Mesothelial cell of epicardium (in vitro differentiated cells): ENCODE results near the gene ANKRD33B. TPM values are rescaled to one million over a fixed set of nuclear protein-coding genes. Genes with fewer than 3 reads are reported as not detected.
"Not testable (repeated sequence)": the region's sequence is repeated elsewhere in the genome, so short reads cannot be mapped to it uniquely, and the experiment has no call there.

Source experiments
- DNase-seq, 2 experiments: peaks; one replicate each; pipeline ENCODE4 v3.0.0; 2021; ENCODE audit warnings: low spot score in 2 of 2; ENCODE audit not compliant: unreplicated experiment in 2 of 2
- H3K27ac Mint-ChIP-seq: 2 replicates; pipeline ENCODE4 v1.8.0; 2021; ENCODE audit warnings: mixed read lengths
- H3K27me3 Mint-ChIP-seq: 2 replicates; pipeline ENCODE4 v1.8.0; 2021; ENCODE audit warnings: low read depth, mixed read lengths
- H3K36me3 Mint-ChIP-seq: 2 replicates; pipeline ENCODE4 v1.8.0; 2021; ENCODE audit warnings: mixed read lengths
- H3K4me1 Mint-ChIP-seq: 2 replicates; pipeline ENCODE4 v1.8.0; 2021; ENCODE audit warnings: mixed read lengths
- H3K4me3 Mint-ChIP-seq: 2 replicates; pipeline ENCODE4 v1.8.0; 2021; ENCODE audit warnings: mild to moderate bottlenecking, moderate library complexity, mixed read lengths
- H3K9me3 Mint-ChIP-seq: 2 replicates; pipeline ENCODE4 v1.8.0; 2021; ENCODE audit warnings: mixed read lengths
- total RNA-seq: library from RNA; stranded (reverse); gene quantifications from 3 replicates; pipeline ENCODE4 v1.2.1, GENCODE V29; 2021
- TF ChIP-seq, protein P1 (sequence below): fragments of 200-600 bp; sonication (generic); IDR thresholded peaks from one replicate; pipeline ENCODE4 v1.5.0; 2021; ENCODE audit warnings: antibody characterized with exemption; ENCODE audit not compliant: unreplicated experiment

The ANKRD33B gene
- total RNA-seq, 1 donor from 2014 or later = 3.8 TPM

DNA sequence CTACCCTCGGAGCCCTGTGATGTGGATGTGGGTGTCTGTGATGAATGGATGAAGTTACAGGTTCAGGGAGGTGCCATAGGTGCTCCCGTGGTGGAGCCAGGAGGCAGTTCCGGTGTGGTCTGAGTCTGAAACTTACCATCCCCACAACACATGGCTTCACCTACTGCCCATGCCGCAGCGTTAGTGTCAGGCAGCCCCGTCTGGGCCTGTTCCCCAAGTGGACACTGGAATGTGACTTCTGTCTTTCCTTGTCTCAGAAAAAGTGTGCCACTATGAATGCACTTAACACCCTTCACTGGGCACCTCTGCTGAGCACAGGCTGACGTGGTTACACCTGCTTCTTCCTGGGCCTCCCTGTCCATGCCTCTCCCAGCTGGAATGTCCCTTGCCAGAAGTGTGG lies 8.6 kb downstream of the ANKRD33B start:
- no peak for DNase-seq
- Mint-ChIP-seq H3K9me3 (no peaks in the 10 kb centered on the region), H3K4me3 (no peak overlapping the region)

DNA sequence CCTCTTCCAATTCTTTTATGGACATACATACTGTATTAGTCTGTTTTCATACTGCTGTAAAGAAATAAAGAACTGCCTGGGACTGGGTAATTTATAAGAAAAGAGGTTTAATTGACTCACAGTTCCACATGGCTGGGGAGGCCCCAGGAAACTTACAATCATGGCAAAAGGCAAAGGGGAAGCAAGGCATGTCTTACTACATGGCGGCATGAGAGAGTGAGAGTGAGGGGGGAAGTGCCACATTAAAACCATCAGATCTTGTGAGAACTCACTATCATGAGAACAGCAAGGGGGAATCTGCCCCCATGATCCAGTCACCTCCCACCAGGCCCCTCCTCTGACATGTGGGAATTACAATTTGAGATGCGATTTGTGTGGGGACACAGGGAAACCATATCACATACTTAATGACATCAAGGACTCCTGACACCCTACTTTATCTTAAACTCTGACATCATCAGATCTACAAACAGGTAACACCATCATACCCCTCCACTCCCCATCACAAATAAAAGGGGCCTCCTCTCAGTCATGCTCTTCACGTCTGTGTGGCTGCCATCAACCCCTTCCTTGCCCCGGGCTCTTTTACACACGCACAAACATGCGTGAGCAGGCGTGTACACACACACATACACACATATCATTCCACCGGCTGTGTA lies 9.7 kb downstream of the ANKRD33B start:
- Mint-ChIP-seq H3K36me3 (no peaks in the 10 kb centered on the region), H3K9me3 (no peaks in the 10 kb centered on the region), H3K4me3 (no peak overlapping the region), H3K27ac (no peak overlapping the region), H3K4me1 (peaks cover 1% of the 10 kb centered on the region), H3K27me3 (no peaks in the 10 kb centered on the region)
- TF ChIP-seq, protein P1, sequence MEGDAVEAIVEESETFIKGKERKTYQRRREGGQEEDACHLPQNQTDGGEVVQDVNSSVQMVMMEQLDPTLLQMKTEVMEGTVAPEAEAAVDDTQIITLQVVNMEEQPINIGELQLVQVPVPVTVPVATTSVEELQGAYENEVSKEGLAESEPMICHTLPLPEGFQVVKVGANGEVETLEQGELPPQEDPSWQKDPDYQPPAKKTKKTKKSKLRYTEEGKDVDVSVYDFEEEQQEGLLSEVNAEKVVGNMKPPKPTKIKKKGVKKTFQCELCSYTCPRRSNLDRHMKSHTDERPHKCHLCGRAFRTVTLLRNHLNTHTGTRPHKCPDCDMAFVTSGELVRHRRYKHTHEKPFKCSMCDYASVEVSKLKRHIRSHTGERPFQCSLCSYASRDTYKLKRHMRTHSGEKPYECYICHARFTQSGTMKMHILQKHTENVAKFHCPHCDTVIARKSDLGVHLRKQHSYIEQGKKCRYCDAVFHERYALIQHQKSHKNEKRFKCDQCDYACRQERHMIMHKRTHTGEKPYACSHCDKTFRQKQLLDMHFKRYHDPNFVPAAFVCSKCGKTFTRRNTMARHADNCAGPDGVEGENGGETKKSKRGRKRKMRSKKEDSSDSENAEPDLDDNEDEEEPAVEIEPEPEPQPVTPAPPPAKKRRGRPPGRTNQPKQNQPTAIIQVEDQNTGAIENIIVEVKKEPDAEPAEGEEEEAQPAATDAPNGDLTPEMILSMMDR = no peak
- DNase-seq = no peak

More for the DNA sequence above, 8.6 kb downstream of the ANKRD33B start:
- Mint-ChIP-seq H3K27me3 (no peaks in the 10 kb centered on the region), H3K4me1 (peaks cover 12% of the 10 kb centered on the region), H3K36me3 (no peaks in the 10 kb centered on the region), H3K27ac (no peak overlapping the region)
- TF ChIP-seq, protein P1 = no peak

DNA sequence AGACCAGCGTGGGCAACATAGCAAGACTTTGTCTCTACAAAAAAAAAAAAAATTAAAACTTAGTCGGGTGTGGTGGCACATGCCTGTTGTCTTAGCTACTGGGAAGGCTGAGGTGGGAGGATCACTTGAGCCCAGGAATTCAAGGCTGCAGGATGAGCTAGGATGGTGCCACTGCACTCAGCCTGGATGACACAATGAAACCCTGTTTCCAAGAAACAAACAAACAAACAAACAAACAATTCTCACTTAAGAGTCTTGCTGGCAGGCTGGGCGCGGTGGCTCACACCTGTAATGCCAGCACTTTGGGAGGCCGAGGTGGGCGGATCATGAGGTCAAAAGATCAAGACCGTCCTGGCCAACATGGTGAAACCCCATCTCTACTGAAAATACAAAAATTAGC lies 11.0 kb downstream of the ANKRD33B start:
- not testable (repeated sequence) for H3K4me1 Mint-ChIP-seq, DNase-seq, H3K4me3 Mint-ChIP-seq, H3K36me3 Mint-ChIP-seq, H3K27me3 Mint-ChIP-seq, H3K27ac Mint-ChIP-seq, H3K9me3 Mint-ChIP-seq

DNA sequence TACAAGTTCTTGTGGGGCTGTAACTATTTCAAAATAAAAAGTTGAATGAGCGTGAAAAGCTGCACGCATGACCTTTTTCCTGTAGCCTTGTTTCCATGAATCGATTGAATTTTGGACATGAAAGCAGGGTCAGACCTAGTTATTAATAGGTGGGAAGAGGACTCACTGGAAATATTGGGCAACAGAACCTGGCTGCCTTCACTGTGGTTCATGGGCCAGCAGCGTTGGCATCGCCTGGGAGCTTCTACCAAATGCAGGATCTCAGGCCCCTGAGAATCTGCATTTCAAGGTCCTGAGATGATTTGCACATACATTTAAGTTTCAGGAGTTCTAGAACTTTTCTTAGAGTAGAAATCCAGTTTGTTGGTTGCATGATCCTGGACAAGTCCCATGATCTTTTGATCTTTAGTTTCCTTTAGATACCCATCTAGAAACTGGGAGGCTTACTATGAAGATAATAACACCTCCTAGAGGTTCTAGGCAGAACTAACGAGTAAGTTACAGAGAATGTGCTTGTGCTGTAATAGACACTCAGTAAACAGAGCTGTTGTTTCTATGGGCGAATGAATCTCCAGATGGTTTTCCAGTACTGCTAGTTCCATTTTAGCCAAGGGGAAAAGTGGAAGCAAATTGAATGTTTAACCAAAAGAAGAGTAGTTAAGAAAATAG lies 12.4 kb downstream of the ANKRD33B start:
- H3K4me1 Mint-ChIP-seq = peaks cover 12% of the 10 kb centered on the region
- H3K9me3 Mint-ChIP-seq = no peaks in the 10 kb centered on the region
- DNase-seq = no peak
- no peaks in the 10 kb centered on the region for H3K27me3 Mint-ChIP-seq
- no peak overlapping the region for H3K4me3 Mint-ChIP-seq
- no peaks in the 10 kb centered on the region for H3K36me3 Mint-ChIP-seq
- TF ChIP-seq, protein P1 = no peak
- no peak overlapping the region for H3K27ac Mint-ChIP-seq

DNA sequence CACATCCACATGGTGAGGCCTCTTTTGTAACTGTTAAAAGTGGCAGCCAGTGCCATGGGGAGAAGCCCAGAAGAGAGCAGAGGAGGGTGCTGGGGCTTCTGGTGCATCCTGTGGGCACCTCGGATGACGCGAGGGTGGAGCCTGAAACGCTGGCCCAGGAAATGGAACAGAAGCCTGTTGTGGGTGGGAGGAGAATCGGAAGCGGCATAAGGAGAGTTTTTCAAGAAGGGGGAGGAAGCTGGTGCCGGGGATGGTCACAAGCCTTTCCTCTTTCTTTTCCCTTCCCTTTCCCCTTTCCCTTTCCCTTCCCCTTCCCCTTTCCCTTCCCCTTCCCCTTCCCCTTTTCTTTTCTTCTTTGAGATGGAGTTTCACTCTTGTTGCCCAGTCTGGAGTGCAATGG lies 12.9 kb downstream of the ANKRD33B start:
- Mint-ChIP-seq H3K4me1 (peaks cover 12% of the 10 kb centered on the region), H3K27me3 (no peaks in the 10 kb centered on the region), H3K9me3 (no peaks in the 10 kb centered on the region), H3K36me3 (no peaks in the 10 kb centered on the region), H3K4me3 (no peak overlapping the region), H3K27ac (no peak overlapping the region)
- TF ChIP-seq, protein P1 = no peak
- no peak for DNase-seq
